ENCODE data around the gene NOTCH2.

The NOTCH2 gene

DNA sequence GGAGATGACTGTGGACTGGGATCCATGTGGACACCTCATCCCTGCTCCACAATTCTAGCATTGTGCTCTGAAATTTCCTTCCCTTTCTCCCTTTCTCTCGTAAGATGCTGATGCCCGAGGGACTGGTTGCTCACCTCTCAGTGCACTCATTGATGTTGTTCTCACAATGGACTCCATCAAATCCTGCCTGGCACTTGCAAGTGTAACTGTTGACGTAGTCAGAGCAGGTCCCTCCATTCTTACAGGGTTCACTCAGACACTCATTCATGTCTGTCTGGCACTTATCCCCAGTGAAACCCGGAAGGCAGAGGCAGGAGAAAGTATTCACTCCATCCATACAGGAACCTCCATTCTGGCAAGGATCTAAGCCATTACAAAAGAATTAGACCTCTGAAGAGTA, 128.1 kb downstream of the NOTCH2 start:
- no peak for DNase-seq (ENCODE audit: low spot score)

GRCh38 chr1:119940697-119941096, 128.8 kb downstream of the NOTCH2 start:
- no peak for DNase-seq (ENCODE audit: low spot score)

DNA sequence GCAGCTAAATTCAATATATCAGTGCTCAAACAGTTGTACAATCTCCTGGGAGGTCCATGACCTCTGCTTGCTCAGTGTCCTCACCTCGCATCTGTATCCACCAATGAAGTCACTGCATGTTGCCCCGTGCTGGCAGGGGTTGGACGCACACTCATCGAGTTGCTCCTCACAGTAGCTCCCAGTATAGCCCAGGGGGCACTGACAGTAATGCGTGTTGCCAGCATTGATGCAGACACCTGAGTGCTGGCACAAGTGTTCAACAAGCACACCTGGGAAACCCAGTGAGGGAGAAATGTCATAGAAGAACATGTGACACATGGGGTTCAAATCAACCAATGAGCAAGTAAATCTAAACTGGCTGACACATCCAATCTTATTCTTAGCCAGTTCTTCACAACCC, 132.3 kb downstream of the NOTCH2 start:
- no peak for DNase-seq (ENCODE audit: low spot score)

- no peak for DNase-seq (ENCODE audit: low spot score)
Measured at GRCh38 chr1:119935915-119936314, 133.5 kb downstream of the NOTCH2 start.

DNA sequence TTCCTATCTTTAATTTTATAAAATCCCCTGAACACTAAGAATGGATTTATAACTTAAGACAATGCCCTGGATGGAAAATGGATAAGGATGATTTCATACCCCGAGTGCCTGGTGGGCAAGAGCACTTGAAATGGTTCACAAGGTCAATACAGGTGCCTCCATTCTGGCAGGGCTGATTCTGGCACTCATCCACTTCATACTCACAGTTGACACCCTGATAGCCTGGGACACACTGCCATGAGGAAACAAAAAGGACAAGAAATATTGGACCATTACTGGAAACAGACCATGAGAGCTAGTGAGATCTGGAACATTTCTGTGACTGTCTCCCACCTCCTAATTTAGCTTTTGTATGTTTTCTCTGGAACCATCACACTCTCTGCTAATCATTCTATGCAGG, 134.1 kb downstream of the NOTCH2 start:
- DNase-seq (ENCODE audit: low spot score) = no peak

DNA sequence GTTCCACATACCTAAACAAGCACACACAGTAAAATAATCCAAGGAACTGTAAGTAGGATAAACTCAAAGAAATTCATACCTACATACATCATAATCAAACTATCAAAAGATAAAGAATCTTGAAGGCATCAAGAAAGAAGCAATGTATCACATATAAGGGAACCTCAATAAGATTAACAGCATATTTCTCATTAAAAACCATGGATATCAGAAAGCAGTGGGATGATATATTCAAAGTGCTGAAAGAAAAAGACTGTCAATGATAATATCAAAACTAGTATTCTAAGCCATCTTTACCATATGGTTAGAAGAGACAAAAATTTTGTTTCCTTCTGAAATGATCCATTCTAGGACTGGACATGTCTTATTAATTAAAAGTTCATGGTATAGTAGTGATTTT, 136.1 kb downstream of the NOTCH2 start:
- DNase-seq (ENCODE audit: low spot score) = no peak

DNA sequence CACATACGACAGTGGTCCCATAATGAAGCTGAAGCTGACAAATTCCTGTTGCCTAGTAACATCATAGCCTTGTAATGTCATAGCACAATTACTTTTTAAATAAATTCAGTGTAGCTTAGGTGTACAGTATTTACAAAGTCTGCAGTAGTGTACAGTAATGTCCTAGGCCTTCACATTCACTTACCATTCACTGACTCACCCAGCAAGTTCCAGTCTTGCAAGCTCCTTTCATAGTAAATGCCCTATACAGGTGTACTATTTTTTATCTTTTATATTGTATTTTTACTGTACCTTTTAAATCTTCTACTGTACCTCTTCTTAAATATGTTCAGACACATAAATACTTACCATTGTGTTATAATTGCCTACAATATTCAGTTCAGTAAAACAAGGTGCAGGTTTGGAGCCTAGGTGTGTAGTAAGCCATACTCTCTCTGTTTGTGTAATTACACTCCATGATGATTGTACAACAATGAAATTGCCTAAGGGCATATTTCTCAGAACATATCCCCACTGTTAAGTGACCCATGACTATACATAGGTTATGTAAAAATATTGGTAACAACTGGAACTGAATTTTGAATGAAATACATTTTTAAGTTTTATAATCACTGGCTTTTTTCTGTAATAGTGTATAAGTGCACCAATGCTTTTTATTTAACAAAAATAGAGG, 139.7 kb downstream of the NOTCH2 start:
- no peak for DNase-seq (ENCODE audit: low spot score)

DNA sequence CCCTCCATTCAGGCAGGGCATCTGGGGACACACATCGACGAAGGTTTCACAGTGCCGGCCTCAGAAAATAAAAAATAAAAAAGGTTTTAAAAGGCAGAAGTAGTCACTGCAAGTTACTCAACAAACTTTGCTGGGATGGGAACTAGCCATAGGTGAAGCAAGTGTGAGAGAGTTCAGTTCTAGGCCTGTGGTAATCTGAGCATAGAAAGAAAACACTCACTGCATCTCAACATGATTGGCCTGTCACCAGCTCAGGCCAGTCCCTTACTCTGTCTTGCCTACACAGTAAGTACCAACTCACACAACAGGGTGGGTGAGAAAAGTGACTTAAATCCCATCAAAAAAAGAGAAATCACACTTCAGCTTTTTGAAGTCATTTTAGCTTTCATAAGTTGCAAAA, 142.9 kb downstream of the NOTCH2 start:
- no peak for DNase-seq (ENCODE audit: low spot score)

- DNase-seq (ENCODE audit: low spot score) = no peak
Measured at GRCh38 chr1:119924948-119925898, 144.2 kb downstream of the NOTCH2 start.

GRCh38 chr1:119920104-119920968, 149.1 kb downstream of the NOTCH2 start:
- DNase-seq (ENCODE audit: low spot score) = no peak

DNA sequence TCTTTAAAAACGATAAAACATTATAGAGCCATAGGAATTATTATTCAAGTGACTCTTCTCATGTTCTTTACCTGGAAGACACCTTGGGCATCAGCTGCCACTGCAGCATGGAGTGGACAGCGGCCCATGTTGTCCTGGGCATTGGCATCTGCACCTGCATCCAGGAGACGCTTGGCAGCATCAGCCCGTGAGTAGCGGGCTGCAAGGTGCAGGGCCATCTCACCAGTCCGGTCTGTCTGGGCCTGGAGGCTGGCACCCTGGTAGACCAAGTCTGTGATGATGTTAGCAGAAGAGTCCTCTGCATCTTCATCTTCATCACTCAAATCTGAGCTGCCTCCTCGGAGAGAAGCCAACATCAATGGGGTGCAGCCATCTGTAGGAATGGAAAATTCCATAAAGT, 150.2 kb downstream of the NOTCH2 start:
- DNase-seq (ENCODE audit: low spot score) = no peak

- no peak for DNase-seq (ENCODE audit: low spot score)
Measured at GRCh38 chr1:119918301-119918700, 151.2 kb downstream of the NOTCH2 start.

- DNase-seq (ENCODE audit: low spot score) = no peak
Measured at GRCh38 chr1:119917304-119918055, 152.0 kb downstream of the NOTCH2 start.

- no peak for DNase-seq (ENCODE audit: low spot score)
Measured at GRCh38 chr1:119915517-119915916, 153.9 kb downstream of the NOTCH2 start.

GRCh38 chr1:119914071-119914470, 155.4 kb downstream of the NOTCH2 start:
- DNase-seq (ENCODE audit: low spot score) = no peak

DNA sequence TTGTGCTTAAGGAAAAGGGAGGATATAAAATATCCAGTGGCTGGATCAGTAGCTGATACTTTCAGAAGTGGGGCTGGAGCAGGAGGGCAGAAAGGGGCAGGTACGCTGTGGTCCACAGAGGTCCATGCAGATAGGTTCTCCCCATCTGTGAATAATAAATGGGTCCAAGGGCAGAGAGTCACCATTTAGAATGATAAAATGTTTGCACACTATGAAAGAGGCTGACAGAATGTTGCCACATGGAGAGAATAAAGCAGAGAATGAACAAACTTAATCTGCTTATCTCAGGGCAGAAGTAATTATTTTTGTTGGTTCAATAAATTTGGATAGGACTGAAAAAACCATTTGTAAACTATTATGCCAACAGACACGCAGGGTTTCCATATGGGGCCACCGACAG, 156.5 kb downstream of the NOTCH2 start:
- no peak for DNase-seq (ENCODE audit: low spot score)

- no peak for DNase-seq (ENCODE audit: low spot score)
Measured at GRCh38 chr1:119911775-119912174, 157.7 kb downstream of the NOTCH2 start.

DNA sequence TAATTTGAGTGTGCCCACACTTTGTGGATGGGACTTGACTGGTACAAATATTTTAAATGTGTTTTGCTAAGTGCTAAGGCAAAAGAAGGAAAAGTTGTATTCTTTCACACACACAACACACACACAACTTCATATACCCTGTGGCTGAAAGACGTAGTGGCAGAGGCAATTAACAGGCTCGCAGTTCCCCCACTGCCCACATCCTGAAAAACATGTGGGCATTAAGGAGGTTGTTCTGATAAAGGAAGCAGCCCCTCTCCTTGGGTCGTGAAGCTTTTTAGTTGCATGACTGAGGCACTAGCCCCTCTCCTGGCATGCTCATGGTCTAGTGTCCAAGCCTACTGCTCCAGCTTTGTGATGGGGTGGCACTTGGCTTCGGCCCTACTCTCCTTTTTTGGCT, 158.8 kb downstream of the NOTCH2 start:
- no peak for DNase-seq (ENCODE audit: low spot score)

DNA sequence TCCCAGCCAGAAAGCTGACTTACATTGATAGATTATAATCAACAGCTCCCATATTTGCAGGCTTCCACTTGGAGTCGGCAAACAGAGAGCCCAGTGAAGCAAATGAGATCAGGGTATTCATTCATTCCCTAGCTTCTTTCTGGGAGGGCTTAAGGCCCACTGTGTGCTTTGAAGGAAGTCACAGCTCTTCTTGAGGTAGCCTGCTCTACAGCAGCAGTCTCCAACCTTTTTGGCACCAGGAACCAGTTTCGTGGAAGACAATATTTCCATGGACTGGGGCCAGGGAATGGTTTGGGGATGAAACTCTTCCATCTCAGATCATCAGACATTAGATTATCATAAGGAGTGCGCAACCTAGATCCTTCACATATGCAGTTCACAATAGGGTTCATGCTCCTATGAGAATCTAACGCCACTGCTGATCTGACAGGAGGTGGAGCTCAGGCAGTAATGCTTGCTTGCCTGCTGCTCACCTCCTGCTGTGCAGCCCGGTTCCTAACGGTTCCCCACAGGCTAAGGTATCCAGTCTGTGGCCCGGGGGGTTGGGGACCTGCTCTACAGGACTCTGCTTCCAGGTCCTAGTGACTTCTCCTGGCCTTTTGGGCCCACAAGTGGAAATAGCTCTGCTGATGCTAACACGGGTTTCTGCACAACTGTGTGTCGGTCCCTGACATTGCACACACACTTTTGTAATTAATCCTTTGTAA, 159.4 kb downstream of the NOTCH2 start:
- DNase-seq (ENCODE audit: low spot score) = no peak

GRCh38 chr1:119908661-119909060, 160.8 kb downstream of the NOTCH2 start:
- DNase-seq (ENCODE audit: low spot score) = no peak
